ENCODE data around the gene MEF2B. TPM values are rescaled to one million over a fixed set of nuclear protein-coding genes. Genes with fewer than 3 reads are reported as not detected.

The MEF2B gene
- total RNA-seq, 4 donors from 2014 or later: not detected

GRCh38 chr19:19205416-19206410, 35.6 kb upstream of the MEF2B start:
- H3K4me3 ChIP-seq: no peak overlapping the region
- H3K27ac ChIP-seq (replicated peaks in 1 of 4): no peak overlapping the region
- H3K9me3 ChIP-seq: no peaks in the 10 kb centered on the region
- H3K36me3 ChIP-seq: peaks cover 0 to 12% (median 11%) of the 10 kb centered on the region in 4 donors
- TF ChIP-seq POLR2AphosphoS5 (IDR thresholded peaks at IDR 0.05): no peak
- TF ChIP-seq POLR2A (IDR thresholded peaks at IDR 0.05; ENCODE audit: low read depth): no peak
- TF ChIP-seq EP300 (IDR thresholded peaks at IDR 0.05): no peak
- TF ChIP-seq CTCF (IDR thresholded peaks at IDR 0.05): no peak
- intact Hi-C loops (cut with DNase I): no loop called here
- H3K4me1 ChIP-seq: peaks cover 8 to 21% (median 16%) of the 10 kb centered on the region in 4 donors
- DNase-seq (ENCODE audit: extremely low spot score): no peak
- WGBS: 46% methylated on average over 11 of the region's 14 CpGs
- H3K27me3 ChIP-seq: peaks cover 0 to 48% (median 0%) of the 10 kb centered on the region in 4 donors

- H3K4me3 ChIP-seq: no peak overlapping the region
- H3K36me3 ChIP-seq: peaks cover 0 to 26% (median 17%) of the 10 kb centered on the region in 4 donors
- WGBS: 76% methylated on average over 13 of the region's 13 CpGs
- no peak for TF ChIP-seq CTCF (IDR thresholded peaks at IDR 0.05)
- no peak for TF ChIP-seq POLR2AphosphoS5 (IDR thresholded peaks at IDR 0.05)
- TF ChIP-seq EP300 (IDR thresholded peaks at IDR 0.05): no peak
- TF ChIP-seq POLR2A (IDR thresholded peaks at IDR 0.05; ENCODE audit: low read depth): no peak
- H3K9me3 ChIP-seq: no peaks in the 10 kb centered on the region
- peaks cover 0 to 33% (median 0%) of the 10 kb centered on the region in 4 donors for H3K27me3 ChIP-seq
- no peak for DNase-seq (ENCODE audit: extremely low spot score)
- H3K27ac ChIP-seq (replicated peaks in 1 of 4): no peak overlapping the region
- H3K4me1 ChIP-seq: peaks cover 8 to 21% (median 16%) of the 10 kb centered on the region in 4 donors
- intact Hi-C loops (cut with DNase I): no loop called here
These were observed 34.1 kb upstream of the MEF2B start for GRCh38 chr19:19204181-19204580.

GRCh38 chr19:19203012-19203856, 33.2 kb upstream of the MEF2B start, which contains the start of gene NR2C2AP:
NR2C2AP (minus strand) TSS chr19:19203414; CDS start chr19:19203060, 354 bp downstream.
- WGBS: 7% methylated on average over 46 of the region's 60 CpGs
- intact Hi-C loops (cut with DNase I): no loop called here

GRCh38 chr19:19202707-19203011, 32.6 kb upstream of the MEF2B start:
- H3K4me3 ChIP-seq: peak overlapping the region; percentile 61 to 79 (median 70)
- H3K9me3 ChIP-seq: no peaks in the 10 kb centered on the region
- peaks cover 0 to 18% (median 0%) of the 10 kb centered on the region in 4 donors for H3K27me3 ChIP-seq
- TF ChIP-seq CTCF (IDR thresholded peaks at IDR 0.05) (no peak), EP300 (IDR thresholded peaks at IDR 0.05) (no peak), POLR2A (IDR thresholded peaks at IDR 0.05; ENCODE audit: low read depth) (no peak), POLR2AphosphoS5 (IDR thresholded peaks at IDR 0.05) (no peak)
- WGBS: 13% methylated on average over 3 of the region's 11 CpGs
- peaks cover 10 to 41% (median 32%) of the 10 kb centered on the region in 4 donors for H3K36me3 ChIP-seq
- H3K27ac ChIP-seq (replicated peaks in 1 of 4): peak overlapping the region; percentile 74 to 86 (median 78)
- H3K4me1 ChIP-seq: peaks cover 8 to 21% (median 16%) of the 10 kb centered on the region in 4 donors
- no peak for DNase-seq (ENCODE audit: extremely low spot score)
- intact Hi-C loops (cut with DNase I): no loop called here

More at GRCh38 chr19:19203012-19203856, 33.2 kb upstream of the MEF2B start, which contains the start of gene NR2C2AP:
- TF ChIP-seq POLR2AphosphoS5 (IDR thresholded peaks at IDR 0.05) (peak; percentile 61 to 87), EP300 (IDR thresholded peaks at IDR 0.05) (no peak)
- peak; percentile 98 for DNase-seq (ENCODE audit: extremely low spot score)
- Histone ChIP-seq H3K9me3 (no peaks in the 10 kb centered on the region), H3K36me3 (peaks cover 6 to 35% (median 27%) of the 10 kb centered on the region in 4 donors), H3K27me3 (peaks cover 0 to 23% (median 0%) of the 10 kb centered on the region in 4 donors), H3K4me3 (peak within 1 kb of the TSS; percentile 61 to 79 (median 70)), H3K4me1 (peaks cover 8 to 21% (median 16%) of the 10 kb centered on the region in 4 donors), H3K27ac (replicated peaks in 1 of 4) (peak within 1 kb of the TSS; percentile 74 to 86 (median 78))
